HPDE6-E6E7 (cell line): ENCODE results near the gene TMC7.

Experiments used
- DNase-seq: peaks from one replicate; pipeline ENCODE4 v3.0.0; 2011; ENCODE audit warnings: missing footprints; ENCODE audit errors: extremely low spot score

Gene TMC7

DNA sequence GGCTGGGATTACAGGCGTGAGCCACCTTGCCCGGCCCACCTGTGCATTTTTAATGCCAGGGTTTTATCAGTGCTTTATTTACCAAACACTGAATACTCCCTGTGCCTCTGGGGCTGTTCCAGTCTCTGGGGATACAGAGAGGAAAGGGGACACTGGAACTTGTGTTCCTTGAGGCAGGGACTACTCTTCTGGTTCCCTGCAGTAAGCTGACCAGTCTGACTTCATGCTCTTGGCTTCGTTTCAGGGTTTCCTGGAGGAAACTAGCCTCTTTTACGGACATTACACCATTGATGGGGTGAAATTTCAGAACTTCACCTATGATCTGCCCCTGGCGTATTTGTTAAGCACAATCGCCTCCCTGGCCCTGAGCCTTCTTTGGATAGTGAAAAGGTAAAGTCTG lies 46.2 kb downstream of the TMC7 start:
- no peak for DNase-seq

- DNase-seq, result no peak
These were observed 48.0 kb downstream of the TMC7 start for GRCh38 chr16:19031738-19032137.

GRCh38 chr16:19033761-19034160 lies 50.0 kb downstream of the TMC7 start:
- no peak for DNase-seq

DNA sequence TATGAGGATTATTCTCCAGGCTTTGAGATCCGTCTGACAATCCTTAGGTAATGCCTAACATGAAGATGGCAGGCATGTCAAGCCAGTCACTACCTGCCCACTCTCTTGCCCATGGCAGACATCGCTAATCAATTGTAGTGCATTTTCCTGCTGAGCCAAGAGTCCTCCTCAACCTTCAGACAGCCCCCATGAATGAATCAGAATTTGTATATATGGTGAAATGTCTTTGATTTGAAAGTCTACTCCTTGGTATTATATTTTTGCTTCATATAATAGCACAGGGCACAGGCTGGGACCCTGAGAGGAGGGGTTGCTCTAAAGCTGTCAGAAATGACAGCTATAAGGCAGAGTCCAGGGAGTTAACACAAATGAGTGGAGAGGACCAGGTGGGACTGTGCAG lies 56.7 kb downstream of the TMC7 start:
- no peak for DNase-seq

GRCh38 chr16:19044769-19045168 lies 61.0 kb downstream of the TMC7 start:
- DNase-seq, result no peak

GRCh38 chr16:19046062-19046461 lies 62.3 kb downstream of the TMC7 start:
- DNase-seq, result no peak

DNA sequence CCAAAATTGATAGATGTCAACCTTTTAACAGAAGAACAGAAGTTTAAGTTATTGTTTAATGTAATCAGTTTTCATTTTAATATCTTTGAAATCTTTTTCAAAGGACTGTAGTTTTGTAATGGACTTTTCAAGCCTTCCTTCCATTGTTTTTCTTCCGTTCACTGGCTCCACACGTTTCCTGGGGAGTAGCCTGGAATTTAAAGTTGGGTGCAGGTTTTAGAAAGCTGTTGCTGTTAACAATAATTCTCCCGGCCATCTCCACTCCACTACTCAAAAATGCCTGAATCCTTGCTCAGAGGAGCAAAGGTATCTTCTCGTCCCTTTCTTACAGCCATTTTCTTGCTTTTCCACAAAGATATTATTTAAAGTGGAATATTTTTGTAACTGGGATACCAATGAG lies 79.0 kb downstream of the TMC7 start:
- DNase-seq, result no peak

DNA sequence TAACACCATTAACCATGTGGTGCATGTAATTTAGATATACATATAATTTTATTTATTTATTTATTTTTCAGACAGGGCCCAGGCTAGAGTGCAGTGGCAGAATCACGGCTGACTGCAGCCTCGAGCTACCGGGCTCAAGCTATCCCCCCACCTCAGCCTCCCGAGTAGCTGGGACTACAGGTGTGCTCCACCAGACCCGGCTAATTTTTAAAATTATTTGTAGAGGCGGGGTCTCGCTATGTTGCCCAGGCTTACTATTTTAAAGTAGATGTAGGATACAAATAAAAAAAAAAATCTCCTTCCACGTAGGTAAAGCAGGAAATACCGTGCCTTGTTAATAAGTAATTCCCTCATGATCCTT lies 83.2 kb downstream of the TMC7 start:
- DNase-seq, result no peak

- peak; percentile 98 for DNase-seq
These were observed 83.9 kb downstream of the TMC7 start, which contains the start of gene COQ7 for GRCh38 chr16:19067349-19068236. Gene COQ7 (plus strand): TSS chr16:19067614. CDS start chr16:19067665, 51 bp downstream.

GRCh38 chr16:19068237-19068815 lies 84.6 kb downstream of the TMC7 start:
- DNase-seq, result no peak

DNA sequence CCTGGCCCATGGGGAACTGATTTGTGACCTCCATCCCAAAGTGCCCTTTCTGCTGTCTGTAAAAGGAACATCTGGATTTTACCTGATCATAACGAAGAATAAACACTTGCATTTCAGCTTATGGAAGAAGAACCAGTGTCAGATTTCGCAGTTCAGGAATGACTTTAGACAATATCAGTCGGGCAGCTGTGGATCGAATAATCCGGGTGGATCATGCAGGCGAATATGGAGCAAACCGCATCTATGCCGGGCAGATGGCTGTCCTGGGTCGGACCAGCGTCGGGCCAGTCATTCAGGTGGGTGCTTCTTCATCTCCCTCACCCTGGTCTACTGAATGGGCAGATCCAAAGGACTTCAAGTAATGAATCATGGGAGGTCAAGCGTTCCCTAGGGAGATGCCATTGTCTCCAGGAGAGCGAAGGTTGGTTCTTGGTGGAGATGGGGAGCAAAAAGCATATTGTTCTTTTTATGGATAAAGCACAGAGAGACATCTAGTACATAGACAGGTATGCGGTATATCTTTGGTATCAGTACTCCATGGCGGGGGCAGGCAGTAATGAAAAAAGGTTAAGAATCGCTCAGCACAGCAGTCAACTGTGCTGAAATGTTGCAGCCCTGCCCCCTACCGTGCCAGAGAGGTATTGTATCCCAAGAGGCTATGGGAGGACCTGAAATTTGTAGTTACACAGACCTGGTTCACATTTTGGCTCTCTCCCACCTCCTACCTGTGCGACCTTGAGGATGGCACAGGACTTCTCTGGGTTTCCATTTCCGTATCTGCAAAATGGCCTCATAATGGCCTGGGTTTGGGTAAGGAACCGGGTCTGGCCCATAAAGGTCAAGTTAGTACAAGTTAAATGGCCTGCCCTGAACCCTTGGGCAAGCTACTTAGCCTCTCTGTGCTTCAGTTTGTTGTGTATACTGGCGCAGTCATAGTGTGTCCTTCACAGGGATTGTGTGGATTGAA lies 88.4 kb downstream of the TMC7 start:
- peak; percentile 35 for DNase-seq

DNA sequence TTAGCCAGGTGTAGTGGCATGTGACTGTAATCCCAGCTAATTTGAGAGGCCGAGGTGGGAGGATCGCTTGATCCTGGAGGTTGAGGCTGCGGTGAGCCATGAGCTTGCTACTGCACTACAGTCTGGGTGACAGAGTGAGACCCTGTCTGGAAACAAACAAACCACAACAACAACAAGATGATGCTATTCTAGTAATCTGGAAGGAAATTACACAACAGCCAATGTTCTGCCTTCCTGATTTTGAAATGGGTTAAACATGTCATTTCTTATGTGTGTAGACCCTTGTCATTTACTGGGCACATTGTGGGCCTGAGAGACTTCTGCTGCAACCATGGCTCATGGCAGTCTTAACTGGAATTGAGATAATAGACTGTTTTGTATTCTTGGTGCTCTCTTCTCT lies 89.6 kb downstream of the TMC7 start:
- no peak for DNase-seq

DNA sequence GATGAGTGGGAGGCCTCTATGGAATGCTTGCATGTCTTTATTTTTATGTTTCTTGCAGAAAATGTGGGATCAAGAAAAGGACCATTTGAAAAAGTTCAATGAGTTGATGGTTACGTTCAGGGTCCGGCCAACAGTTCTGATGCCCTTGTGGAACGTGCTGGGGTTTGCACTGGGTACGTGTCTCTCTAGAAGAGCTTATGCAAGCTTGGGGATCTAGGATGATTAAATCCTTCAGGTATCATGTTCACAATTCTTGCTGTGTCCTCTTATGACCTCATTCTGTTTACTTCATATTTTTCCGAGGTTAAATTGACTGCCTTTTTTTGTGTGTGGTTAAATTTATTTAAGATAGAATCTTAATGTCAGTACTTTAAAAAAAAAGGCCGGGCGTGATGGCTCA lies 90.1 kb downstream of the TMC7 start:
- DNase-seq, result no peak

- no peak for DNase-seq
These were observed 91.8 kb downstream of the TMC7 start for GRCh38 chr16:19075511-19075910.

GRCh38 chr16:19077879-19078278 lies 94.1 kb downstream of the TMC7 start:
- no peak for DNase-seq

- DNase-seq, result no peak
These were observed 99.9 kb downstream of the TMC7 start for GRCh38 chr16:19083670-19084069.

DNA sequence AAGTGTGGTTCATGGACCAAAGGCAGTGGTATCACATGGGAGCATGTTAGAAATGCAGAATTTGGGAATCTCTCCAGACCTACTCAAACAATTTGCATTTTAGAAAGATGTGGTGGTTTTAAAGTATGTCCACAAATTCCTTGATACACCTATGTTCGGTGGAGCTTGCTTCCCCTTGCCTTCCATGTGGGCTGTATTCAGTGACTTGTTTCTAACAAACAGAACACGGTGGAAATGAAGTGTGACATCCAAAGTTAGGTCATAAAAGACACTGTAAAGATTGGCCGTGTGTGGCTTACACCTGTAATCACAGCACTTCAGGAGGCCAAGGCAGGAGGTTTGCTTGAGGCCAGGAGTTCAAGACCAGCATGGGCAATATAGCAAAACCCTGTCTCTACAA lies 100.4 kb downstream of the TMC7 start:
- DNase-seq, result no peak

- no peak for DNase-seq
These were observed 101.1 kb downstream of the TMC7 start for GRCh38 chr16:19084879-19085278.

GRCh38 chr16:19085679-19086200 lies 102.0 kb downstream of the TMC7 start:
- DNase-seq, result no peak

DNA sequence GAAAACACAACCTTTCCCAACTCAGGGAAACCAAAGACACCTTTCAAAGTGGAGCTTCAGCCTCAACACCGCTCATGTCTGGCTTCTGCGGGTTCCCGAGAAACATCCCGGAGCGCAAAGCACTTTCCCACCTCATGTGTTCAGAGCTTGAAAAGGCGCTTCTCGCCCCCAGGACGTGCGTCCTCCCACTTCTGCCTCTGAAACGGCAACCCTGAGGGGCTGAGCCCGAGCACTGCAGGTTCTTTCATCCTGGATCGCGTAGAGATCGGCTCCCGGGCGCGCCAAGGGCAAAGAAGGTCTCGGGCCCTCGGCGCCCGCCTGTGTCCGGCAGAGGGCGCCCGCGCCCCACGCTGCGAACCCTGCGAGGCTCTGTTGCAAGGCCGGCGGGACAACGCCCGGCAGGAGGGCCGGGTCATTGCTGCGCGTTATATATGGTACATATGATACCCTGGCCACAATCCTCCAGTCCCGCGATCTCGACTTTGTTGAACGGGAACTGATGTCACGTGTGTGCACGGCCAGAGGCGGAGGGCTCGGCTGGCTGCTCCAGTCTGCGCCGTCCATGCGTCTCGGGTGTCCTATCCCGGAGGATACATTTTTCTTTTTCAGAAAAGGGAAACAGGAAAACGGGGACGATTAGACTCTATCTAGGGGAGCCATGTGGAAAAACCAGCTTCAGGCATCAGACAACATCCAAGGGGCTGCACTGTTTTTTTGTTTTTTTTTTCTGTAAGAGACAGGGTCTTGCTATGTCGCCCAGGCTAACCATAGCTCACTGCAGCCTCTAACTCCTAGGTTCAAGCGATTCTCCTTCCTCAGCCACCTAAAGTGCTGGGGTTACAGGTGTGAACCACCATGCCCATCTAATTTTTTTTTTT lies 102.8 kb downstream of the TMC7 start:
- DNase-seq, result peak; percentile 70

DNA sequence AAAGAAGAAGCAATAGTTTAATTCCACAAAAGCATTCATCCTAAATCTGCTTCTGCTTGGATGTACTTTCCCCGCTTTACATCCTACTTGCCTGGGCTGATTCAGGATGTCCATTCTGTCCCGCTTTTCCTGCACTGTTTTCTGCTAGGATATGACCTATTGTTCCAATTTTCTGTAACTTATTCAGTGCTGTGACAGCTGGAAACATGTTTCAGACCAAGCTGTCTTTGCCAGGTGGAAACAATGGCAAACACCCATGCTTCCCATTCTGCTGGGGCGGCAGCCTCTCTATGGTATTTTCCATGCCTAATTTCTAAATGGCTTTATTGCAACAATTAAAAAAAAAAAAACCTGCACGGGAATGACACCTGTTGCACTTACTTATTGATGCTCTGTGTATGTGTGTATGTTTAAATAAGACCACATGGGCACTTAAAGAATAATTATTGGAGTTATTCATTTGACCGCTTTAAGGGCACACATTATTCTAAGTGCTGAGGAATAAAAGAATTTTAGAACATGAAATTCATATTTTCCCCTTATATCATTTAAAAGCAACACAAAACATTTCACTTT lies 104.7 kb downstream of the TMC7 start:
- DNase-seq, result no peak
